ENCODE results near the gene KIF5C.

The KIF5C gene

DNA sequence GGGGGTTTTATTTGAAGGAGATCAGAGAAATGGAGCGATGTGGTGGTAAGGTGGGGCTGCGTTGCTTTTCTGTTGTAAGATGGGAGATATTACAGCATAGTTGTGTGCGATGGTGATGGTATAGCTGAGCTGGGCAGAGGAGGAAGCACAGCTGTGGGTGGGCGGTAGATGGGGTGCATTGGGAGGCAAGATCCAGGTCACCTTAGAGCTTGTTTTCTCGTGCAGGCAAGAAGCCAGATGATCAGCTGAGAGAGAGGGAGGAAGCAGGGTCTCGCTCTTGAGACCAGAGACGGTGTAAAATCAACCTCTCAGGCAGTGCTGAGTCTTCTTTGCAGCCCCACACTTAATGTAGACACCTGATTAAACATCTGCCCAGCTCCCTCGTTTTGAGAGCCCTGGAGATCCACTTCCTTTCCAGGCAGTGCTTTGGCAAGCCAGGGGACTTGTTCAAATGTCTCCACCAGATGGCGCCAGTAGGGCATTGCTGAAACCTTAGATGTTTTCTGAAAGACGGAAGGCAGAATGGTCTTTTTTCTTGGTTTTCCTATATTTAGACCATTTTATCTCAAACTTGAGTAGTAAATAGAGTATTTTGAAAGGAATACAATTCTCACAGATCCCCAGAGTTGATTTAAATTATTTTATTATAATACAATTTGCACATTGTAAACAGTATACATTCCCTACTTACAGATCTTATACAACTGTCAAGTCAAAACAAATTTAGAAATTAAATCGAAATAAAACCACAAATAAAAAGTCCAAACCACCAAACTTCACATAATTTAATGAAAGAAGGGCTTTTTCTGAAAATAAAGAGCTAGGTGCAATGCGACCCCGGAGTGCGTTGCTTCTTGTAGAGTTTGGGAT, 142.3 kb downstream of the KIF5C start:
- peak; percentile 75 for DNase-seq (ENCODE audit: low spot score)

- no peak for DNase-seq (ENCODE audit: low spot score)
Observed at GRCh38 chr2:149018981-149019380, 144.0 kb downstream of the KIF5C start.

DNA sequence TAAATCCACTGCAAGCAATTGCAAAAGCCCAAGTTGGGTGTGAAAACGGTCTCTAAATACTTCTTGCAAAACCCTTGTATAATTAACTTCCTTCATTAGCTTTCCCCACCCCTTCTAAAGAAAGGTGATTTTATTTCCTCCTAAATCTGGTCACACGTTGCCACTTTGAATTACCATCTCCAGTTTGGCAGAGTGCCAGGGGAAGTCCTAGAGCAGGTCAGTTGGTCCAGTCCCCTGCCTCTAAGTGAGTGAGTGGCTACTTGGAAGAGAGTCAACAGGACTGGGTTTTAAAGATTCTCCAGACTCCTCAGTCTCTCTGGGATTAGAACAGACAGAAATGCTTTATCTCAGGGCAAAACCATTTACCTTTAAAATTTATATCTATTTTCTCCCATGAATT, 144.7 kb downstream of the KIF5C start:
- no peak for DNase-seq (ENCODE audit: low spot score)

GRCh38 chr2:149020432-149020851, 145.4 kb downstream of the KIF5C start:
- DNase-seq (ENCODE audit: low spot score) = no peak

DNA sequence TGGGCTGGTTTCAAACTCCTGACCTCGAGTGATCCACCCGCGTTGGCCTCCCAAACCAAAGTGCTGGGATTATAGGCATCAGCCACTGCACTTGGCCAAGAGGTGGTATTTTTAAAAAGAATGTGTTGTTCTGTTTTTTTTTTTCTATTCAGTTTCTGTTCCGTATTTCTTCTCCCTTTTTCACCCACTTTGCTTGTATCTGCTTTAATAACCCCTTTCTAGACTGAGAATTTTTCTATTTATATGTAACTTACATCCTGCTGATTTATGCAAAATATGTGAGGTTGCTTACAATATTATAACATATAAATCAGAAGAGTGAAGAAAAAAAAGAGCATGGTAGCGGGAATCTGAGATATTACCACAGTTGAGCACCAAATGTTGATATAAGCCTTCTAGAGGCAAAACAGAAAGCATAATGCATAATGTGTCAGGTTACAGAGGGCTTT, 146.3 kb downstream of the KIF5C start:
- peak; percentile 62 for DNase-seq (ENCODE audit: low spot score)

DNA sequence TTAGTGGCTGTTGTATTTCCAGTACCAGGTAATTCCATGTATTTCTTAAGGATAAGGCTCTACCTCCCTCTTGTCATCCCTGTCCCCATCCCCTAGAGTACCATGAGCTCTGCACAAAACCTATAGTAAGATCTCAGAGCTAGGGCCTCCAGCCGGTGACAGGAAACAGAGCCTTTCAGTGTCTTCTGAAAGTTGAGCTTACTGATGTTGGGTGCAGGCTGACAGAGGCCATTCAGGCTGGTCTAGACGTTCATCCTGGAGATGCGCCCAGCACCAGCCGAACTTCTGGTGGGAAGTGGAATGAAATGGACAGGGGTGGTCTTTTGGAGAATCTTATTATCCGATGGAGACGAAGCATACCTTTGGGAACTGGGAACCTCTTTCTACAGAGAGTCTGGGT, 146.7 kb downstream of the KIF5C start:
- no peak for DNase-seq (ENCODE audit: low spot score)

DNA sequence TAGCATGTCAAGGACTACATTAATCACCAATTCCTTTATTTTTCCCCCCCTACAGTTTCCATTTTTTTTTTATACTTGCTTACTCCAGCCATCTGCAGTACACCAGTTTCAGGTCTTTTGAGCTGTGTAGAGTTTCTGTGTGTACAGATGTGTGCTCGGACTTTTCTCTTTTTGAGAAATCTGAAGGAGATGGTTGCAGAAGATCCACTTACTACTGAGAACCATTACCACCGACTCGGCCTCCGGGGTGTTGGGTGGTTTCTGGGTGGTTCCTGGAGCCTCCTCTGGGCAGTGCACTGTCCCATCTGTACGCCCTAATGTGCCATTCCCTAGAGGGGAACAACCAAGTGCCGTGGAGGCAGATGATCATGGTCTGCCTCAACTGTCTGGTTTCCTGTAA, 148.1 kb downstream of the KIF5C start:
- no peak for DNase-seq (ENCODE audit: low spot score)

DNA sequence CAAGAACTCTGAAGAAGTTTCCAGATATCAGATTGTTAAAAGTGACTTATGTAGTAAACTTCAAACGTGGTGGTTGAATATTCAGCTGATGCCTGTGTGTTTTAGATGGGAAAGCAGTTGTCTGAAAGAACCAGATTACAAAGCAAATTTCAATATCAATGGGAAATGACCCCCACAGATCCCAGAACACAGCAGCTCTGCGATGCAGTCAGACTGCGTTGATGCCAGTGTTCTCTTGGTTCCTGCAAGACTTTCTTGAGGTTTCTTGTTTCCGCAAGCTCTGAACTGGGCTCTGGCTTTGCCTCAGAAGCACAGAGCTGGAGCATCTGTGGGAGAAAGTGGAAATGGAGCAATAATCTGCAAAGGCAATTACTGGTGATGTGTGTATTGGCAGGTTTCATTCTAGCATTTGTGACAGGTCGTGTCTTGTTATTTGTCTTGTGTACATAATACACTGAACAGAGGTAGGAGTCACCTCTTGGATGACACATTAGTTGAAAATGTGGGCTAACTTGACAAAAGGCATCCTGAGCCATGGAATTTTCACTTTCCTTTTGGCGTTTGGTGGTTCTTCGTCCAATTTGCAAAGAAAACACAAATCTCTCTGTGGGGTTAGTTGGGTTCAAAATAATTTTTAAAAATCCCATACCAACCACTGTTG, 152.7 kb downstream of the KIF5C start:
- DNase-seq (ENCODE audit: low spot score) = no peak

DNA sequence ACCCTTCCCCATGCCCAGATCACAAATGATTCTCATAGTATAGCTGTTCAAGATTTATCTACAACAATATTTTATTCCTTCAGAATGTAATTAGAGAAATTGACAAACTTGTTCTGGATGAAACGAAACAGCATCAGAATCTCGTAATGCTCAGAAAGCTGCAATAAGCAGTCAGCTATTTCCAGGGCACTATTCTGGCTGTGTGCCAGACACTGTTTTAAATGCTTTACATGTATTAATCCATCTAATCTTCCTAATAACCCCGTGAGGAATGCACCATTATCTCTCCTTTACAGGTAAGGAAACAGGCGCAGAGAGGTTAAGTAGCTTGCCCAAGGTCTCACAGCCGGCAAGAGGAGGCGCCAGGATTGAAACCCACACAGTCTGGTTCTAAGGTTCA, 153.3 kb downstream of the KIF5C start:
- no peak for DNase-seq (ENCODE audit: low spot score)

GRCh38 chr2:149028891-149029290, 153.9 kb downstream of the KIF5C start:
- no peak for DNase-seq (ENCODE audit: low spot score)

GRCh38 chr2:149029307-149029965, 154.4 kb downstream of the KIF5C start:
- DNase-seq (ENCODE audit: low spot score) = no peak

GRCh38 chr2:149031396-149031795, 156.4 kb downstream of the KIF5C start:
- no peak for DNase-seq (ENCODE audit: low spot score)

DNA sequence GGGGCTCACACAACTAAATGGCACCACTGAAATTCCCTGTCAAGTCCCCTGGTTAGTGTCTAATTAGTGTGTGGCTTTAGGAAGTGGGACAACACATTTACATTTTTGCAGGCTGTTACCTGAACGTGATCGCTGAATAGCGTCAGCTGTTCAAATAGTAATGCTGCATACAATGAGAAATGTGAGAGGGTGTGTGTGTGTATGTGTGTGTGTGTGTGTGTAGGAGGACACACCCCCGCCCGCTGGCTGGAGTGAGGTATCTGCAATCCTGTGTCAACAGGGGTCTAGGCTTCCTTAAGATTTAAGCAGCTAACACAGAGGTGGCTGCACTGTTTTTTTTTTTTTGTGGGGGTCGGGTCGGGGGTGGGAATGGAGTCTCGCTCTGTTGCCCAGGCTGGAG, 158.7 kb downstream of the KIF5C start:
- DNase-seq (ENCODE audit: low spot score) = no peak

DNA sequence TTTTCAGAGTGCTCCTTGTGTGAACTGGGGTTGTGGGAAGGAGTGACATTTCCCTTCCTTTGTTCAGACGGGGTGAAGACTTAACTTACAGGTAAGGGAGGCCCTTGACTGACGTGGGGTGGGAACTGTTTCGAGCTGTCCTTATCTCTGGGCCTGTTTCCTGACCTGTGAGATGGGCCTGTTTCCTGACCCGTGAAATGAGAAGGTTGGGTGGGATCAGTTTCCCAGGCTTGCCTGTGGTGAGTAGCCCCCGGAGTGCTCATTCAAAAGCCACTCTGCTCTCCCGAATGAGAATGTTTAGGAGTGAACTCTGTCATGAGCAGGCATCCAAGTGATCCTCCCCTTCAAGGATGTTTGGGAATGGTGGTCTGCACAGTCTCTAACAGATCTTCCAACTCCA, 159.4 kb downstream of the KIF5C start:
- no peak for DNase-seq (ENCODE audit: low spot score)

DNA sequence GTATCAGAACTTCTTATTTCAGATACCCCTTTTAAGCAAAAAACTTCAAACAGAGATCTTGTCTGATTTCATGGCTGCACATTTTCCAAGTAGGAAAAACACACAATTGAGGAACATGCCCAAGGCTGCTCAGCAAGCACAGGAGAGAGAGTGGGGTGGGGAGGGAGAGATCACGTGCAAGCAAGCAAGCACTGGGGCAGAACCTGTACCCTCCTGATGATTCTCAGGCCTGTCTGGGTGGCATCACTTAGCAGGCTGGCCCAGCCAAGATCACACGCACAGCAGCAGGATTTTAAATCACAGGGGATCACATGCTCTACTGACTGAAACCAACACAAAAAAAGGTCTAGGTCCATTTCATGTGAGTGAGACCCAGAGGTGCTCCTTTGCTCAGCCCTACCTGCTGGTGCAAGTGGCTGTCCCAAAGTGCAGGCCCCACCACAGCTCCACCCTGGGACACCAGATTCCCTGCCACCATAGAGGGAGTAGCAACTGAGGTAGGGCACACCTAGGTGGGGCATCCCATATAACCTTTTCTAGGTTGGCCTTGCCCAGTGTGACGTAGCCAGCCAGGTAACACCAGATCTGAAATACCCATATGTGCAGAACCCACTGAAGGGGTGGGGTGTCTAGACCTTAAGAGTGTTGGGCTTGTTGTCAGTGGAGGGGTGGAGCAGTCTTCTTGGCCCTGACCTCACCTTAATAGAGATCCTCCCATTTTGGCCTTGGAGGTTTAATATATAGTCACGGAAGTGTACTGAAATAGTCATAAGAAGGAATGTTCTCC, 161.7 kb downstream of the KIF5C start:
- no peak for DNase-seq (ENCODE audit: low spot score)

- no peak for DNase-seq (ENCODE audit: low spot score)
Observed at GRCh38 chr2:149037851-149038250, 162.8 kb downstream of the KIF5C start.

DNA sequence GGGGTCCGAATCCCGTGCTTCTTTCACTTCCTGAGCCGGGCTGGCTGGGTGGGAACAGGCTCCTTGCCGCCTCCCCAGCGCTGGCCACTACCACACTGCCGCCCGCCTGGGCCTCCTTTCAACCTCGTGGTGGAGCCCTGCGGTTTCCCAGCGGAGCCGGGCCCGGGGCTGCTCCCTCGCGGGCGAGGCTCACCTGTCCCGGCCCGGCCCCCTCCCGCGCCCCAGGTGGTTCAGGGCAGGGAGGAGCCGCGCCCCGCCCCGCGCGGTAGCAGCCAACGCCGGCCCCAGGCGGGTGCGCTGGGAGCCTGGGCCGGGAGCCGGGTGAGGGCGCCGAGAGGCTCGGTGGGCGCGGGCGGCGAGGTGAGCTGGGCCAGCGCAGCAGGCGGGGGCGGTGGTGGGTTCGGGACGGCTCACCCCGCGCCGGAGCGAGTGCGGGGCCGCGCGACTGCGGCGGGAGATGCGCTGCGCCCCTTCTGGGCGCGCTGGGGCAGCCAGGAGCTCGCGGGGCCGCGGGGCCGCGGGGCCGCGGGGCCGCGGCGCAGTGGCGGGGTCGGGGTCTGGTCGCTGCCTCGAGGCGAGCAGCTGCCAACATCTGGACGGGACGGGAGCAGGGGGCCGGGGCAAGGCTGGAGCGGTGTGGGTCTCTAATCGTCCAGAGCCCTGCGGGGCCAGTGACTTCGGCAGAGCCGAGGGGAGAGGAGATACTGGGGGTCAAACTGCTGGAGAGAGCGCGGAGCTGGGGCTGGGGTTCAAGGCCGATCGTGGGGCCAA, 163.6 kb downstream of the KIF5C start, which contains the start of gene LYPD6B:
Gene LYPD6B (plus strand): TSS at position 258 of the 771 bp plus-strand sequence. CDS start 92,250 bp downstream, outside the sequence.
- peak; percentile 65 for DNase-seq (ENCODE audit: low spot score)

DNA sequence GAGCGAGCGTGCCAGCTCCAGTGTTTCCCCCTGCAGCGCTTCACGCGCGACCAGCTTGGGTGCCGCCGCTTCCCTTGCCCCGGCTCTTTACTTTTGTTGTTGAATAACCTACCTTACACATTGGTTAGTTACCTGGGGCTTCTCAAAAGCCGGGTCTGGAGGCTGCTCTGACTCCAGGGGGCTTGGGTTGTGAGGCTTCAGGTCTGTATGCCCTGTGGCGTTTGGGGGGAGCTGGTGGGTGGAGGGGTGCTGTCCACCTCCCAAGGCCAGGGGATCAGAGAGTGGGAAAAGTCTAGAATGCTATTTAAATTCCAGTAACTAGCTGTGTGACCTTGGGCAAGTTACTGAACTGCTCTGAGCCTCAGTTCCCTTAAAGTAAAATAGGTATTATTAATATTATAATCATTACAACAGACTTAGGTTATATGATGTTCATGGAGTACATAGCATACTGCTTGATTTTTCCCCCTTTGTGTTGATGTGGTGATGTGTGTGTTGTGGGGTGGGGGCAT, 164.2 kb downstream of the KIF5C start:
- DNase-seq (ENCODE audit: low spot score) = no peak

DNA sequence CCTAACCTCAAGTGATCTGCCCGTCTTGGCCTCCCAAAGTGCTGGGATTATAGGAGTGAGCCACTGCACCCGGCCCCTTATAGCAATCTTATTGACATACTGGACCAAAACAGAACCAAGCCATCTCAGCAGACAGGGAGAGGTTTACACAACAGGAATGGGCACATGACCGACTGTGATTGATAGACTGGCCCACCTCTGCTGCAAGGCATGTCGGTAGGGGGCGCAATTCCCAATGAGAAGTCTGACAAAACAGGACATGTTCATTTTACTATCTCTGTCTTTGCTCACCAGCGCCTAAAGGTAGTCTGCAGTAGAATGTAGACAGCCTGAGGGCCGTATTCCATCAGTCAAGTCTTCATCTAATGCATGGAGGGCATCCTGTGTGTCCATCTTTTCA, 165.4 kb downstream of the KIF5C start:
- DNase-seq (ENCODE audit: low spot score) = peak; percentile 65

DNA sequence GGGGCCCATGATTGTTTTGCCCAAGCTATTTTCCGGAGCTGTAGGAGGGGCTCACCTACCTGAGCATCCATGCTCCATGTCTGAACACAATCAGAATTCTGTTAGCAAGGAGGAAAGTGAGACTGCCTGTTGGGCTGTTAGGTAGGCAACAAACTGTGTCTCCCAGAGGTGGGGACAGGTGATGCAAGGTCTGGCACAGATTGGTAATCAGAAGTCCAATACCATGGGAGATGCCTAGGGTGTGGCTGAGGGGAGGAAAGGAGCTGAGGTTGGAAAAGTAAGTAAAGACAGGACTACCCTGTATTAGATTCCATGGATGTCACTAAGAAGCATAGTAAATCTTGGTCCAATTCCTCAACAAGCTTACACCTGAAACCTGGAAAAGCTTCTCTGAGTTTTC, 166.5 kb downstream of the KIF5C start:
- DNase-seq (ENCODE audit: low spot score) = no peak

DNA sequence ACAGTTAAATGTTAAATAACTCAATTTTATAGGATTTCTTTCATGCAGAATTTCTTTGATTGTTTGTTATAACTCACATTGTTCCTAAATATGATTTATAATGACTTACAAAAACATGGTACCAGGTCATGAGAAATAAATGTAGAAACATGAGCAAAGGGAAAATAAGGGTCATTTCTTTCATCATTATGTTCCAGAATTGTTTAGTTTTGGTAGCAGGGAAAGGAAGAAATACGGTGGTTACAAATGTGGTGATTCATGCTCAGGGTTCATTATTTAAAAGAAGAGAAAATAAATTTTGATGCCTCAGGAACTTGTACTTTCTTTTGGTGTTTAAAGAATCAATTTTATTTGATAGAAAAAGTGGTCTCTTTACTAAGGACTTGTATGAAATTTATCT, 167.9 kb downstream of the KIF5C start:
- no peak for DNase-seq (ENCODE audit: low spot score)

All from germinal center (tissue), 1 donor.